HG03439 (cell line): Measurements from ENCODE around the gene DLG5.

ENCODE experiments used
- ATAC-seq: cut with Tn5 transposase; IDR thresholded peaks from one replicate; pipeline ENCODE4 v1.9.1; 2021; ENCODE audit warnings: mild to moderate bottlenecking, moderate library complexity; ENCODE audit not compliant: unreplicated experiment

DLG5 gene

GRCh38 chr10:77823811-77824542, 102.6 kb downstream of the DLG5 start:
- ATAC-seq, result no peak

- ATAC-seq, result no peak
Measured at GRCh38 chr10:77821551-77821950, 105.0 kb downstream of the DLG5 start.

- no peak for ATAC-seq
Measured at GRCh38 chr10:77821036-77821435, 105.5 kb downstream of the DLG5 start.

- ATAC-seq, result no peak
Measured at GRCh38 chr10:77820349-77820748, 106.2 kb downstream of the DLG5 start.

GRCh38 chr10:77819210-77820112, 107.1 kb downstream of the DLG5 start:
- no peak for ATAC-seq

- no peak for ATAC-seq
Measured at GRCh38 chr10:77818378-77818777, 108.2 kb downstream of the DLG5 start.

GRCh38 chr10:77817541-77817940, 109.0 kb downstream of the DLG5 start:
- ATAC-seq, result no peak

GRCh38 chr10:77816311-77816710, 110.2 kb downstream of the DLG5 start:
- ATAC-seq, result no peak

- no peak for ATAC-seq
Measured at GRCh38 chr10:77812741-77813140, 113.8 kb downstream of the DLG5 start.

- no peak for ATAC-seq
Measured at GRCh38 chr10:77811831-77812430, 114.6 kb downstream of the DLG5 start.

GRCh38 chr10:77810446-77811335, 115.9 kb downstream of the DLG5 start:
- no peak for ATAC-seq

- no peak for ATAC-seq
Measured at GRCh38 chr10:77809336-77809735, 117.2 kb downstream of the DLG5 start.

- ATAC-seq, result no peak
Measured at GRCh38 chr10:77807706-77808105, 118.8 kb downstream of the DLG5 start.

- ATAC-seq, result no peak
Measured at GRCh38 chr10:77806511-77807157, 119.9 kb downstream of the DLG5 start.

GRCh38 chr10:77805676-77806075, 120.9 kb downstream of the DLG5 start:
- no peak for ATAC-seq

GRCh38 chr10:77804371-77804770, 122.2 kb downstream of the DLG5 start:
- ATAC-seq, result no peak

GRCh38 chr10:77801474-77802161, 124.9 kb downstream of the DLG5 start:
- no peak for ATAC-seq

- ATAC-seq, result no peak
Measured at GRCh38 chr10:77800738-77801266, 125.8 kb downstream of the DLG5 start.

GRCh38 chr10:77800320-77800719, 126.2 kb downstream of the DLG5 start:
- ATAC-seq, result no peak
